Measurements from ENCODE around the gene VWA1.

The VWA1 gene

DNA sequence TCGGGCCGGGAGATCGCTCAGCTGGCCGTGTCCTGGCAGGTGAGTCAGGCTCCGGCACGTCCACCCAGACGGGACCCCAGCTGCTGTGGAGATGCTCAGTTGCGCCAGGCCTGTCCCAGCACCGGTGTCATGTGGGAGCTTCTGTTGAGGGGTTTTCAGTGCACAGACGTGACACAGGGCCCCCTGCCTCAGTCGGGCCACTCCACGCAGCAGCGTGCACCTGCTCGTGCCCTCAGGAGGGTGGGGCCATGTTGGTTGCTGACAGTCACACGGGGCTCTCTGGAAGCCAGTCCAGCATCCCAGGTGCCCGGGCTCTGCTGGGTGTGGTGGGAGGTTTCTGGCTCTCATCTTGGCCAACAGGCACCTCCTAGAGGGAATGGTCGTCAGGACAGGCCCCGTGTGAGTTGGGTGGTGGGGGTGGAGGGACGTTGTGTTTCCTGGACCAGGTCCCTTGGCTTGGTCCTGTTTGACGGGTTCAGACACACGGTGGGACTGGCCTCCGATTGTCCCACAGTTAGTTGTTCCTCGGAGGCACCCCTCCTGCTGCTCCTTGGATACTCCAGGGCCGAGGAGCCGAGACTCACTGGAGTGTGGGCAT, 55.2 kb downstream of the VWA1 start:
- DNase-seq, result no peak

- no peak for DNase-seq
Observed at GRCh38 chr1:1491601-1492000, 56.1 kb downstream of the VWA1 start.
